GM12873 (cell line): ENCODE data around the gene RAD1.

Experiments used
- TF ChIP-seq, protein P1 (sequence below): IDR thresholded peaks from 2 replicates; pipeline ENCODE4 v1.5.1; 2012; ENCODE audit warnings: low read depth, mild to moderate bottlenecking, moderate library complexity, low read length, control low read depth; ENCODE audit not compliant: insufficient read depth; ENCODE audit errors: missing control alignments

Gene RAD1

DNA sequence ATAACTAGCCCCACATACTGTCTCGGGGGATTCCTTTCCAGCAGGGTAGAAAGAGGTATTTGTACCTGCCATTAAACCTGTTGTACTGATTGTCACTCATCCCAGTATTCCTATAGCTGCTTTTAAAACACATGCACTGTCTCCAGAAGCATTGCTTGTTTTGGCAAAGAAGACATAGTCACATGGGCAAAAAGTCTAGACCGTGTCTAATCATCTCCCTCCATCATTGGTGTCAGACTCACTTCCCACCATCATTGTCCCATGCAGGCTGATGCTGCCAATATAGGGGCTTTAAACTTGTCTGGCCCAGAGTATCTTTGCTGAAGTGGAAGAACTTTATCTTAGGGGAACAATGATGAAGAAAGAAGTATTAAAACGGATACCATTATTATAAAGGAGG, 26.6 kb upstream of the RAD1 start:
- TF ChIP-seq, protein P1, sequence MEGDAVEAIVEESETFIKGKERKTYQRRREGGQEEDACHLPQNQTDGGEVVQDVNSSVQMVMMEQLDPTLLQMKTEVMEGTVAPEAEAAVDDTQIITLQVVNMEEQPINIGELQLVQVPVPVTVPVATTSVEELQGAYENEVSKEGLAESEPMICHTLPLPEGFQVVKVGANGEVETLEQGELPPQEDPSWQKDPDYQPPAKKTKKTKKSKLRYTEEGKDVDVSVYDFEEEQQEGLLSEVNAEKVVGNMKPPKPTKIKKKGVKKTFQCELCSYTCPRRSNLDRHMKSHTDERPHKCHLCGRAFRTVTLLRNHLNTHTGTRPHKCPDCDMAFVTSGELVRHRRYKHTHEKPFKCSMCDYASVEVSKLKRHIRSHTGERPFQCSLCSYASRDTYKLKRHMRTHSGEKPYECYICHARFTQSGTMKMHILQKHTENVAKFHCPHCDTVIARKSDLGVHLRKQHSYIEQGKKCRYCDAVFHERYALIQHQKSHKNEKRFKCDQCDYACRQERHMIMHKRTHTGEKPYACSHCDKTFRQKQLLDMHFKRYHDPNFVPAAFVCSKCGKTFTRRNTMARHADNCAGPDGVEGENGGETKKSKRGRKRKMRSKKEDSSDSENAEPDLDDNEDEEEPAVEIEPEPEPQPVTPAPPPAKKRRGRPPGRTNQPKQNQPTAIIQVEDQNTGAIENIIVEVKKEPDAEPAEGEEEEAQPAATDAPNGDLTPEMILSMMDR: no peak

DNA sequence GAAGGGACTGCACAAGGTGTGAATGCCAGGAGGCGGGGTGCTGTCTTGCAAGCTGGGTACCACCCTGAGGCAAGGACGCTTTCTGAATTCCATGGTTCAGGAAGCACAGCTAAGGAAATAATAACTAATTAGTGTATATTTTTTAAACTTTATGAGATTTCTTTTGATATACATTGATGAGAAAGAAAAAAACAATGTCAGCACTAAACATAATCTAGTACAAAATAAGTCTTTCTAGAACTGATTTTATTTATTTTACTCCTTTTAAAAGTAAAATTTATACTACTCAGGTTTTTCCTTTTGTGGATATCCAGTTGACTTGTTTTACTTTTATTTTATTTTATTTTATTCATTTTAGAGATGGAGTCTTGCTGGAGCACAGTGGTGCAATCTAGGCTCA, 17.6 kb upstream of the RAD1 start:
- TF ChIP-seq, protein P1: no peak

DNA sequence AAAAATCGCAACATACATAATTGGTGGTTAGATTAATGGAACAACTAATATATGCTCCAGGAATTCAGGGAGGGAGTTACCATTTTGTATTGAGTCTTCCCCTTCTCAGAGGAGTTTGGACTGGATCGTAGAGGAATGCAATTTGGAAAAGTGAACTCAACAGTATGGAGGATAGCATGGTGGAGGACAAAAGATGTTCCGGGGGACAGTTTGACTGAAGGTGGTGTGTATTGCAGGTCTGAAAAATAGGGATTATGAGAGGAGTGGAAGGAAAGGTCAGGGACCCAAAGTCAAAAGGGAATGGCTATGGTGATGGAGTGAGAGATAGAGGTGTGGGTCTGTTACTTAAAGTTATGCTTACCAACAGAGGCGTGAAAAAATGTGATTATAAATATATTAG, 15.6 kb upstream of the RAD1 start:
- TF ChIP-seq, protein P1: no peak

DNA sequence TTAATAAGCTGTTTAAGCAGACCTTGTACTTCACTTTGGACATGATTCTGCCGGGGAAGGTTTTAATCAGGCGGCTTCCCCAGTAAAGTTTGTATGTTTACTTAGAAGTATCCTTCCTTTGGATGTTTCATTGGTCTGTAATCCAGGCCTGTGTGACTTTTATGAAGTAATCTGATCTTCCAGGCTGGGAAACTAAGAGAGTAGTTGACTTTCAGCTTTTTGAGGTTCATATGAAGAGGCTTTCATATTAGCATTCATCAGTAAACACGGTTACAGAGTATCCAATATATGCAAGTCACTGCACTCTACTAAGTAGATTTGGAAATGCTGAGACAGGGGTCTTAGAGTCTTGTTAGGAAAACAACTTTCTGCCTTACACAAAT, 15.1 kb upstream of the RAD1 start:
- TF ChIP-seq, protein P1: no peak

DNA sequence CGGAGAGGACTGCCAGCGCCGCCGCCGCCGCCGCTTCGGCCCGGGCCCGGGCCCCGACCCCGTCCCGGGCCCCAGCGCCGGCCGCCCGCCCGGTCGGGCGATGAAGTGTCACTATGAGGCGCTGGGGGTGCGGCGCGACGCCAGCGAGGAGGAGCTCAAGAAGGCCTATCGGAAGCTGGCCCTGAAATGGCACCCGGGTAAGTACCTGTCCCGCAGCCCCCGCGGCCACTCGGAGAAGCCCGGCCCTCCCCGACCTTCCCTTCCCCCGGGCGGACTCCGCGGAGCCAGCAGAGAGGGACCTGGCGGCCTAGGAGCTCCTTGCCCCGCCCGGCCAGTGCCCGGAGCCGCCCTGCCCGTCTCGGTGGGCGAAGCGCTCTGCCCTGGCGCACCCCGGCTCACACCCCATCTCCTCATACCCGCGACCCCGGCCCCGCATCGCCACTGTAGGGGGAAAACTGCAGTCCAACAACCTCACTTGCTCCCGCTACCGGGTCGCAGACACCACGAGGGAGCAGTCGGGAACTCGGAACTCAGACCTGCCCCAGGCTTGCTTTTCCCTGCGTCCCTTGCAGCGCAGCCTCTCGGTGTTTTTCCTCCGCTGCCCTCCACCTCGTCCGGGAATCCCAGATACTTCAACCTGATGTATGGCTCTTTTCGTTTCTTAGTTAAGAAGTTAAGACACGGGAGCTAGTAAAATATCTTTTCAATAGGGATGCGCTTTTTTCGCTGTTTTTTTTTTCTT, 14.6 kb upstream of the RAD1 start:
- TF ChIP-seq, protein P1: no peak

DNA sequence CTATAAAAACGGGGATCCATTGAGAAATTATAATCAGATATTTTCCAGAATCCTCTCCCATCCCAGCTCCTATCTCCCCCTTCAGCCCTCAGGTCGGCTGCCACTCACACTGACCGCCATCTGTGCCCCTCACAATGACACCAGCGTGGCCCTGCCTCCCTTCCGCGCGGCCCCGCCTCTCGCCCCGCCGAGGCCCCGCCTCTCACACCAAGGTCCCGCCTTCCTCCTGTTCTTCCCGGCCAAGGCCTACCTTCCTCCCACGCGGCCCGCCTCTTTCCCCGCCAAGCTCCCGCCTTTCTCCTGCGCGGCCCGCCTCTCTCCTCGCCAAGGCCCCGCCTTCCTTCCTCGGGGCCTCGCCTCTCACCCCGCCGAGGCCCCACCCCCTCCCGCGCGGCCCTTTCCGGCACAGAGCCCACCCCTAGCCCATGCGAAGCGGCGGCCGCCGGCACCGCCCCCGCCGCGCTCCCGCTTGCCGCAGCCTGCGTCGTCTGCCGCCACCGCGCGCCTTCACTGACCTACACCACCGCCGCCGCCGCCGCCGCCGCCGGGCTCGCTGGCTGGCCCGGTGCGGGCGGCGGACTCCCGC, 13.9 kb upstream of the RAD1 start, which contains the start of gene DNAJC21:
DNAJC21 (plus strand) TSS at position 426 of the 586 bp plus-strand sequence. CDS start 261 bp downstream, outside the sequence.
- TF ChIP-seq, protein P1: no peak

DNA sequence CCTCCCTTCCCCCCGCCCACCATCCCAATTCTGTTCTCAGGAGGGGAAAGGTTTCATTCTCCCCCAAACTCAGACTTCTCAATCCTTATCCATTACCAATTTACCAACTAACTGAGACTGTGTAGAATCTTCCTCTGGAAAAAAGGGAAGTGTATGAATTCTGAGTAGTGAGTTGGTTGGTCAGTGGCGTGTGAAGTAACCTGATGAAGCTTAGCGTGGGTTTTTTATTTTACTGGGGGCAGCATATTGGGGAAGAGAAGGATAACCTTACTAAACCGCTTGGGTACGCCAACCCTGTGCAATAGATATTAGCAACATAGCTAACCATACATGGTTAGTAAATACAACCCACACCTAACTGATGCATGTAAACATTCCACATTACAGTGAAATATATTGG, 13.0 kb upstream of the RAD1 start:
- TF ChIP-seq, protein P1: no peak
